Fibroblast of lung (primary cell): ENCODE measurements around the gene CLASP2. TPM values are rescaled to one million over a fixed set of nuclear protein-coding genes. Genes with fewer than 3 reads are reported as not detected.

Source experiments
- DNase-seq, 2 donors: peaks; one replicate each; pipeline versions ENCODE4 v3.0.0 to v3.0.0-alpha.2; 2010; ENCODE audit warnings: low read depth in 2 of 2
- H2AFZ ChIP-seq: 2 replicates; pipeline ENCODE4 v1.5.1; 2012; ENCODE audit warnings: low read length, control low read depth, inconsistent platforms
- H3K27ac ChIP-seq: 2 replicates; pipeline ENCODE4 v1.5.1; 2011; ENCODE audit warnings: low read length, control low read depth; ENCODE audit not compliant: insufficient read depth
- H3K27me3 ChIP-seq: 2 replicates; pipeline ENCODE4 v1.5.1; 2011; ENCODE audit warnings: mild to moderate bottlenecking, low read length; ENCODE audit not compliant: control insufficient read depth, insufficient read depth
- H3K36me3 ChIP-seq: 2 replicates; pipeline ENCODE4 v1.5.1; 2011; ENCODE audit warnings: low read length; ENCODE audit not compliant: control insufficient read depth, insufficient read depth
- H3K4me1 ChIP-seq: 2 replicates; pipeline ENCODE4 v1.5.1; 2011; ENCODE audit warnings: low read length; ENCODE audit not compliant: control insufficient read depth, insufficient read depth; ENCODE audit errors: extremely low read depth
- H3K4me2 ChIP-seq: 2 replicates; pipeline ENCODE4 v1.5.1; 2011; ENCODE audit warnings: low read length, control low read depth; ENCODE audit not compliant: insufficient read depth; ENCODE audit errors: extremely low read depth
- H3K4me3 ChIP-seq, 4 experiments: fragments of 200-600 bp in 1 of 4; sonication (generic) in 1 of 4; replicated peaks in 1 of 4; 2 replicates each; pipeline ENCODE4 v1.5.1; 2011 to 2016; ENCODE audit warnings: low read length in 4 of 4, low read depth in 3 of 4, mild to moderate bottlenecking in 3 of 4, control low read depth in 2 of 4, inconsistent platforms in 1 of 4, mixed read lengths in 1 of 4; ENCODE audit not compliant: insufficient read depth in 1 of 4; ENCODE audit errors: control extremely low read depth in 1 of 4
- H3K79me2 ChIP-seq: 2 replicates; pipeline ENCODE4 v1.5.1; 2012; ENCODE audit warnings: mild to moderate bottlenecking, low read length, inconsistent platforms; ENCODE audit not compliant: control insufficient read depth, insufficient read depth
- H3K9ac ChIP-seq: 2 replicates; pipeline ENCODE4 v1.5.1; 2011; ENCODE audit warnings: mild to moderate bottlenecking, low read length, control low read depth; ENCODE audit not compliant: insufficient read depth
- H3K9me3 ChIP-seq: 2 replicates; pipeline ENCODE4 v1.5.1; 2012; ENCODE audit warnings: low read depth, low read length; ENCODE audit not compliant: control insufficient read depth, insufficient read depth
- H4K20me1 ChIP-seq: 2 replicates; pipeline ENCODE4 v1.5.1; 2011; ENCODE audit warnings: low read length; ENCODE audit not compliant: control insufficient read depth, insufficient read depth; ENCODE audit errors: extremely low read depth
- EZH2 ChIP-seq: IDR thresholded peaks from 2 replicates; pipeline ENCODE4 v1.5.1; 2012; ENCODE audit warnings: low read length, control low read depth, mild to moderate bottlenecking; ENCODE audit errors: missing control alignments
- polyA plus RNA-seq, 2 donors: library from polyadenylated mRNA; depleted of rRNA in 1 of 2; stranded (reverse) in 1 of 2; unstranded in 1 of 2; fragments of >200 nt; gene quantifications; 2 replicates each; pipeline ENCODE4 v1.2.1, GENCODE V29; 2011 to 2012; ENCODE audit warnings: missing spikeins in 1 of 2
- total RNA-seq: library from RNA; depleted of rRNA; stranded (reverse); fragments of >200 nt; gene quantifications from 2 replicates; pipeline ENCODE4 v1.2.1, GENCODE V29; 2014
- TF ChIP-seq, protein P1 (sequence below), 2 donors: IDR thresholded peaks in 1 of 2; conservative IDR thresholded peaks in 1 of 2; 1 replicate in 1 of 2; 2 replicates in 1 of 2; pipeline ENCODE4 v1.5.1; 2011 to 2012; ENCODE audit warnings: low read length in 2 of 2, control low read depth in 1 of 2, inconsistent platforms in 1 of 2, low read depth in 1 of 2, mild to moderate bottlenecking in 1 of 2

CLASP2 gene
- total and polyA plus RNA-seq, 2 donors (not counting 1 experiment from before 2014, with no cell fraction given): 31.8 to 62.6 TPM

DNA sequence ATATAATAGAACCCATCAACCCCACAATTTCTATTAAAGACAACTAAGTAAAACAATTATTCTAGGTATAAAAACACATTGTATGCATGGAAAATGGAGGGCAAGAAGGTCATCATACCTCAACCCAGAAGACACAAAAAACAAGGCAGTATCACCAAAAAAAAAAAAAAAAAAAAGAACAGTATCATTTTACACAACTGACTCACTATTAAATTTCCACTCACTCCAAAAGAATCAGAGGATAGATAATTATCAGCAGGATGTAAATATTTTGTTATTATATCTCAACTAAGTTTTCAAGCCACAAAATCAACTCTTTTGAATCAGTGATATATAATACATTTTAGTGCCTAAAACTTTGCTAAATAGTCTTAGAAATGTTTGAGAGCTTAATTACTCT lies 55.0 kb downstream of the CLASP2 start:
- Histone ChIP-seq H3K4me1 (peaks cover 18% of the 10 kb centered on the region), H3K36me3 (no peaks in the 10 kb centered on the region), H3K27me3 (no peaks in the 10 kb centered on the region), H3K4me3 (no peak overlapping the region), H4K20me1 (no peaks in the 10 kb centered on the region), H3K9ac (no peak overlapping the region), H3K27ac (no peak overlapping the region), H2AFZ (no peak overlapping the region), H3K4me2 (peak overlapping the region; percentile 37), H3K9me3 (no peaks in the 10 kb centered on the region), H3K79me2 (peaks cover 4% of the 10 kb centered on the region)
- TF ChIP-seq EZH2: no peak
- TF ChIP-seq, protein P1, sequence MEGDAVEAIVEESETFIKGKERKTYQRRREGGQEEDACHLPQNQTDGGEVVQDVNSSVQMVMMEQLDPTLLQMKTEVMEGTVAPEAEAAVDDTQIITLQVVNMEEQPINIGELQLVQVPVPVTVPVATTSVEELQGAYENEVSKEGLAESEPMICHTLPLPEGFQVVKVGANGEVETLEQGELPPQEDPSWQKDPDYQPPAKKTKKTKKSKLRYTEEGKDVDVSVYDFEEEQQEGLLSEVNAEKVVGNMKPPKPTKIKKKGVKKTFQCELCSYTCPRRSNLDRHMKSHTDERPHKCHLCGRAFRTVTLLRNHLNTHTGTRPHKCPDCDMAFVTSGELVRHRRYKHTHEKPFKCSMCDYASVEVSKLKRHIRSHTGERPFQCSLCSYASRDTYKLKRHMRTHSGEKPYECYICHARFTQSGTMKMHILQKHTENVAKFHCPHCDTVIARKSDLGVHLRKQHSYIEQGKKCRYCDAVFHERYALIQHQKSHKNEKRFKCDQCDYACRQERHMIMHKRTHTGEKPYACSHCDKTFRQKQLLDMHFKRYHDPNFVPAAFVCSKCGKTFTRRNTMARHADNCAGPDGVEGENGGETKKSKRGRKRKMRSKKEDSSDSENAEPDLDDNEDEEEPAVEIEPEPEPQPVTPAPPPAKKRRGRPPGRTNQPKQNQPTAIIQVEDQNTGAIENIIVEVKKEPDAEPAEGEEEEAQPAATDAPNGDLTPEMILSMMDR (conservative IDR thresholded peaks at IDR 0.05 in 1 of 2, IDR thresholded peaks at IDR 0.05 in 1 of 2; ENCODE audit: low read depth in 1 of 2, low read length in 2 of 2): no peak
- DNase-seq: no peak

DNA sequence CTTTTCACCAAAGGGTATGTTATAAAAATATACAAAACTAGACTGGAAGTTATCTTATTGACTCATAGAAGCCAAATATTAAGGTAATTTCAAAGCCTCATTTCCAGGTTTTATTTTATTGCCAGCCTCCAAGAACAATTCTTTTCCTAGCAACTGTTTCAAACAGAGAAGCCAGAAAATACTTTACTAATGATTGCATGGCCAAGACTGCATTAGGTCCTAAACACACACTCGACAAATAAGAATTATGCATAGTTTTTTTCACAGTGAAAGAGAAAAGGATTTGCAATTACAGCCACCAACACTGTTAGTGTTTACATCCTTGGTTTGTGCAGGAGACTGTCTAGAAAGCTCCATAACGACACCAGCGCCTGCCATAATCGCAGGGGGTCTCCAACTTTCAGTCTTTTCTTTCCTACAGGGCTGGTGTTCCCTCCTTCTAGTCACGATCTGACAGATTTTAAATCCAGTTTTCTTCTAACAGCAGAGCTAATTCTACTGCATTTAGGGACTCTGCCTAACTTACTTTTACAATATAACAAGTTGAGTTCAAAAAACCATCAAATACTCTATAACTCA lies 58.1 kb downstream of the CLASP2 start:
- Histone ChIP-seq H3K27ac (peak overlapping the region; percentile 63), H3K27me3 (no peaks in the 10 kb centered on the region), H4K20me1 (no peaks in the 10 kb centered on the region), H3K9me3 (no peaks in the 10 kb centered on the region), H3K4me1 (peaks cover 18% of the 10 kb centered on the region), H3K79me2 (peaks cover 8% of the 10 kb centered on the region), H3K9ac (no peak overlapping the region), H3K4me3 (peak overlapping the region in 3 of 4 experiments; percentile 44 to 84 (median 55)), H3K4me2 (peak overlapping the region; percentile 86), H2AFZ (peak overlapping the region; percentile 30), H3K36me3 (no peaks in the 10 kb centered on the region)
- TF ChIP-seq EZH2: no peak
- TF ChIP-seq, protein P1 (conservative IDR thresholded peaks at IDR 0.05 in 1 of 2, IDR thresholded peaks at IDR 0.05 in 1 of 2; ENCODE audit: low read depth in 1 of 2, low read length in 2 of 2): no peak
- DNase-seq: peak in 1 of 2 donors; percentile 16

DNA sequence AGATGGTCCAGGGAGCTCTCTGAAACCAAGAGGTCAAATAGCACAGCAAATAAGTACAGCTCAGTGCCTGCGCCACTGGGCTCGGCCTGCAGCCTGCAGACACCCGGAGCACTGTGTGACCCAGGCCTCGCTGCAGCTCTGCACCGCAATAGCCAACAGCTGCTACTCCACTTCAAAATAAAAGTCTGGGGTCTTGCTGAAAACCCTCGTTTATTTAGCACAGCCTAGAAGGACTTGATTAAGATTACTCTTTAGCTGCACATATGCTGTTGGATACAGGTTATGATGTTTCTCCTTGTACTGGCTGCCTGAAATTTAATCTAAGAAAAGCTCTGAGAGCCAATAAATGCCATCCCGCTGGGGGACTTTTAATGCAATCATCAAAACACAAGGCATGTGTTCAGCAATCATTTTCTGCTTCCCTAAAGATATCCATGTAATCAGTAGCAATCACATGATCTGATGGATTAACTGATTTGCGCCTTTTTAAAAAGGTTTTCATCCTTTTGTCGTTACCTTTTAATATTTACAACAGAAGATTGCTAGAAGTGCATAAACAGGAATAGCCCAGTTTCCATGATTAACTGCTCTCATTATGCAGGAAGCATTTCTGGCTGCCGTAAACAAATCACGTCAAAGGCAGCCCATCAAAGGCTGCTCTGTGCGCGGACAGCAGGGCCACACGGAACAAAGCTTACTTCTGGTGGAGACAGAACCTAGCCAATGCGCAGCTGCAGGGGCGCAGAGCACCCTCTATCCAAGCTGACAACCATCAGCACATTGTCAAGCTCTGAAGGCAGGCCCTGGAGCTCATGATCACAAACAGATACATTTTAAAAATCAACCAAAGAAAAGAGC lies 58.8 kb downstream of the CLASP2 start:
- Histone ChIP-seq H3K36me3 (no peaks in the 10 kb centered on the region), H3K9me3 (no peaks in the 10 kb centered on the region), H2AFZ (peak overlapping the region; percentile 25), H3K9ac (peak overlapping the region; percentile 37), H3K27ac (peak overlapping the region; percentile 63), H3K79me2 (peaks cover 8% of the 10 kb centered on the region), H3K4me1 (peaks cover 15% of the 10 kb centered on the region), H4K20me1 (no peaks in the 10 kb centered on the region), H3K4me3 (peak overlapping the region; percentile 39 to 84 (median 50)), H3K27me3 (no peaks in the 10 kb centered on the region), H3K4me2 (peak overlapping the region; percentile 86)
- peak; percentile 83 to 95 for DNase-seq
- TF ChIP-seq, protein P1 (conservative IDR thresholded peaks at IDR 0.05 in 1 of 2, IDR thresholded peaks at IDR 0.05 in 1 of 2; ENCODE audit: low read depth in 1 of 2, low read length in 2 of 2): no peak
- TF ChIP-seq EZH2: no peak
